ENCODE data around the gene ACOXL.
A peak's percentile ranks its signal among the peaks of the same experiment; 100 is the strongest.

Gene ACOXL

DNA sequence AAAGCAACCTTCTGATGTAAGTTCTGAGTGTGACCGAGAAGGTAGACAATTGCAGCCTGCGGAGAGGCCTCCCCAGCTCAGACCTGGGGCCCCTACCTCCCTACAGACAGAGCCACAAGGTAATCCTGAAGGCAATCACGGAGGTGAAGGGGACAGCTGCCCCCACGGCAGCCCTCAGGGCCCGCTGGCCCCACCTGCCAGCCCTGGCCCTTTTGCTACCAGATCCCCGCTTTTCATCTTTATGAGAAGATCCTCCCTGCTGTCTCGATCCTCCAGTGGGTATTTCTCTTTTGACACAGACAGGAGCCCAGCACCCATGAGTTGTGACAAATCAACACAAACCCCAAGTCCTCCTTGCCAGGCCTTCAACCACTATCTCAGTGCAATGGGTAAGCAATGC, 391.4 kb downstream of the ACOXL start:
- ATAC-seq, result no peak
- Mint-ChIP-seq H3K4me3 (peak overlapping the region; percentile 69), H3K36me3 (peaks cover 55% of the 10 kb centered on the region), H3K9me3 (no peaks in the 10 kb centered on the region), H3K4me1 (peaks cover 41% of the 10 kb centered on the region), H3K27me3 (peaks cover 5% of the 10 kb centered on the region), H3K27ac (no peak overlapping the region)

GRCh38 chr2:111126581-111126980, 394.2 kb downstream of the ACOXL start:
- H3K27ac Mint-ChIP-seq, result no peak overlapping the region
- H3K4me1 Mint-ChIP-seq, result peaks cover 49% of the 10 kb centered on the region
- H3K9me3 Mint-ChIP-seq, result no peaks in the 10 kb centered on the region
- H3K27me3 Mint-ChIP-seq, result no peaks in the 10 kb centered on the region
- peaks cover 72% of the 10 kb centered on the region for H3K36me3 Mint-ChIP-seq
- ATAC-seq, result no peak
- peak overlapping the region; percentile 8 for H3K4me3 Mint-ChIP-seq

DNA sequence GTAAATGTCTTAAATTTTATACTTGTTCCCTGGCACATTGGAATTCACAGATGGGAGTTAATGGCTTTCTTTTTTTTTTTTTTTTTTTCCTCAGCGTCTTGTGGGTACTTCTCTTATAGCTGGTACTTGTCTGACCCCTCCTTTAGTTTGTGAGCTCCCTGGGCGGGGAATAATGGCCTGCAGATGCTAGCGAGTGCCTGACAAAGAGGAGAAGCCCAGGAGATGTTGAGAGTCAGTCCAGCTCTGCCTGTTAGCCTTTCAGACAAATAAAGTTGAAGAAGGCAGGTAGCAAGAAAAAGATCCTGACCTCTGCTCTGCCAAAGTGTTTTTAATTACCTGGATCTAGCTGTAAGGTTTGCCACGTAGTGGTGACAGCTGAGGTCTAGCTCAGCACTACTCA, 395.0 kb downstream of the ACOXL start:
- no peak overlapping the region for H3K27ac Mint-ChIP-seq
- ATAC-seq, result no peak
- peaks cover 56% of the 10 kb centered on the region for H3K4me1 Mint-ChIP-seq
- peaks cover 73% of the 10 kb centered on the region for H3K36me3 Mint-ChIP-seq
- no peak overlapping the region for H3K4me3 Mint-ChIP-seq
- H3K27me3 Mint-ChIP-seq, result no peaks in the 10 kb centered on the region
- H3K9me3 Mint-ChIP-seq, result no peaks in the 10 kb centered on the region

GRCh38 chr2:111128096-111128495, 395.7 kb downstream of the ACOXL start:
- no peak overlapping the region for H3K27ac Mint-ChIP-seq
- no peak for ATAC-seq
- no peaks in the 10 kb centered on the region for H3K9me3 Mint-ChIP-seq
- H3K4me1 Mint-ChIP-seq, result peaks cover 56% of the 10 kb centered on the region
- peaks cover 69% of the 10 kb centered on the region for H3K36me3 Mint-ChIP-seq
- no peak overlapping the region for H3K4me3 Mint-ChIP-seq
- H3K27me3 Mint-ChIP-seq, result no peaks in the 10 kb centered on the region

DNA sequence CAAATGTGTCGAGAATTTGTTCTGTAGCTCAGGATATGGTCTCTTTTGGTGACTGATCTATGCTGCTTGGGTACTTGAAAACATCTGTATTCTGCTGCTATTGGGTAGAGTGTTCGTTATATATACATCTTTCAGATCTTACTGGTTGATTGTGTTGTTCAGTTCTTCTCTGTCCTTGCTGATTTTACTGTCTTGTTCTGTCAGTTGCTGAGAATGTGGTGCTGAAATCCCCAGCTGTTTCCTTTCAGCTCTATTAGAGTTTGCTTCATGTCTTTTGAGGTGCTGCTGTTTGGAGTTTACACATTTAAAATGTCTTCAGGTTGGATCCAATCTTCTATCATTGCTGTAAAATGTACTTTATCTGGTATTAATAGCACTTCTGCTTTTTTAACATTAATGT, 401.2 kb downstream of the ACOXL start:
- Mint-ChIP-seq H3K36me3 (peaks cover 84% of the 10 kb centered on the region), H3K4me3 (peak overlapping the region; percentile 12), H3K4me1 (peaks cover 72% of the 10 kb centered on the region), H3K27me3 (no peaks in the 10 kb centered on the region), H3K27ac (peak overlapping the region; percentile 13), H3K9me3 (no peaks in the 10 kb centered on the region)
- ATAC-seq, result no peak

GRCh38 chr2:111134055-111134454, 401.7 kb downstream of the ACOXL start:
- no peaks in the 10 kb centered on the region for H3K27me3 Mint-ChIP-seq
- no peak for ATAC-seq
- peaks cover 71% of the 10 kb centered on the region for H3K4me1 Mint-ChIP-seq
- no peaks in the 10 kb centered on the region for H3K9me3 Mint-ChIP-seq
- H3K27ac Mint-ChIP-seq, result peak overlapping the region; percentile 13
- no peak overlapping the region for H3K4me3 Mint-ChIP-seq
- peaks cover 84% of the 10 kb centered on the region for H3K36me3 Mint-ChIP-seq

DNA sequence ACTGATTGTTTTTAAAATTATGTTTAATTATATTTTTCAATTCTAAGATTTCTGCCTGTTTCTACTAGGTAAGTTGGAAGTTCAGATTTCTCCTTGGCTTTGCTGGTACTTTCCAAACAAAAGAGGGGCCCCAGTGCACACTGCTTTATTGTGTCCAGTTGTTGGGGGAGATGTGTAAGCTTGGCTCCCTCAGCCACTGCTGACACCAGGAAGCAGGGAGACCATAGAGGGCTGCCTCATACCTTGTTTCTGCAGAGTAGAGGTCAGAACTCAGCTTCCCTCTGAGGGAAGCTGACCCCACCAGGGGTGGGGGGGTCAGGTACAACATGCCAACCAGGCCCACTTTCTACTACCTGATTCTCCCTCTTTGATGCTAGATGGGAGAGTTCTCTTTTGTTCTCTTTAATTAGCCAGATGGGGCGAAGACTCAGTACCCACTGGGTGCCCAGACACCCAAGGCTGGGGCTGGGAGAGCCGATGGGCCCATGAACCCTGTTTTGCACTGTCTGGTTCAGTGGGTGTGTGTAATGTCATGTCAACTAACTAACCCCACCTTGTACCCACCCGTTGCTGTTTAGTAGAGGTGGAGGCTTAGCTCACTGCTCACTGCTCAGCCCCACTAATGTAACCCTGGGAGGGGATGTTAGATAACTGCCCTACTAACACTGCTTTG, 403.0 kb downstream of the ACOXL start:
- Mint-ChIP-seq H3K27ac (no peak overlapping the region), H3K27me3 (no peaks in the 10 kb centered on the region), H3K9me3 (no peaks in the 10 kb centered on the region), H3K4me3 (no peak overlapping the region), H3K36me3 (peaks cover 88% of the 10 kb centered on the region), H3K4me1 (peaks cover 63% of the 10 kb centered on the region)
- ATAC-seq, result no peak

GRCh38 chr2:111135910-111136297, 403.5 kb downstream of the ACOXL start:
- H3K36me3 Mint-ChIP-seq, result peaks cover 88% of the 10 kb centered on the region
- H3K27me3 Mint-ChIP-seq, result no peaks in the 10 kb centered on the region
- H3K27ac Mint-ChIP-seq, result no peak overlapping the region
- H3K9me3 Mint-ChIP-seq, result no peaks in the 10 kb centered on the region
- H3K4me3 Mint-ChIP-seq, result no peak overlapping the region
- ATAC-seq, result no peak
- peaks cover 57% of the 10 kb centered on the region for H3K4me1 Mint-ChIP-seq

DNA sequence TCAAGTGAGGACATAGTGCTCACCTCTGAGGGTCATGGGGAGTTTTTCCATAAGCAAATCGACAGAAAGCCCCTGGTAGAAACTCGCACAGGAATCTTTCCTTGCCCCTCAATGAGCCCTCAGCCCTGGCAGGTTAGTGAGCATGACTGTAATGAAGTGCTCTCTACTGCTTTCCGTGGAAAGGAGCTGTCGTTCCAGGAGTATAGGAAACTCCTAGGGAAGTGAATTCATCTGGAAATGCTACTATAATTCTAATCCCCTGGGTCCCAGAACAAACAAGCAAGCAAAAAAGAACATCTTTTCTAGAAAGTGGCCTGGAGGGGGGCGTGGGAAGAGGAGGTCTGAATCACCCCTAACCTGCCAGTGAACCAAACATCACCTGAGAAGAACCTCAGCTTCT, 406.5 kb downstream of the ACOXL start:
- Mint-ChIP-seq H3K4me1 (peaks cover 49% of the 10 kb centered on the region), H3K36me3 (peaks cover 83% of the 10 kb centered on the region), H3K4me3 (no peak overlapping the region)

GRCh38 chr2:111139637-111140317, 407.4 kb downstream of the ACOXL start:
- ATAC-seq, result no peak
- Mint-ChIP-seq H3K36me3 (peaks cover 81% of the 10 kb centered on the region), H3K27me3 (no peaks in the 10 kb centered on the region), H3K4me1 (peaks cover 41% of the 10 kb centered on the region), H3K9me3 (no peaks in the 10 kb centered on the region), H3K27ac (no peak overlapping the region), H3K4me3 (no peak overlapping the region)

More for the DNA sequence above, 406.5 kb downstream of the ACOXL start:
- ATAC-seq, result no peak
- Mint-ChIP-seq H3K27ac (no peak overlapping the region), H3K9me3 (no peaks in the 10 kb centered on the region), H3K27me3 (no peaks in the 10 kb centered on the region)

DNA sequence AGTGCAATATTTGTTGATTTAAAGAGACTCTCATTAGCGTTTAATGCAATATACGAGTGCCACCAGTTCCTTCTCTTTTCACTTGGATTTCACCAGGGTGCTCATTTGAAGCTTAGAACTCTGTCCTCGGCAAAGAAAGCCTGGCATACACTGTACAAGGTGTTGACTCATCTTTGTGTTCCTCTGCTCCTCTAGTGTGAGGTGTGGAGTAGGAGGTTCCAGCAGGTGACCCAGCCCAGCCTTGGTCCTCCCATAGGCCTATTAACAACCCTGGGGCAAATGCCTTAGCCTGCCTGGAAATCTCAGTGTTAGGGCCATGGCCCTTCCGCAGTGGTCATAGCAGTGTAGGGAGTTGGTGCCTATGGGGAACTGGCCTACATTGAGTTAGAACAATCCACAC, 408.4 kb downstream of the ACOXL start:
- H3K4me3 Mint-ChIP-seq, result no peak overlapping the region
- H3K9me3 Mint-ChIP-seq, result no peaks in the 10 kb centered on the region
- H3K27ac Mint-ChIP-seq, result no peak overlapping the region
- peaks cover 36% of the 10 kb centered on the region for H3K4me1 Mint-ChIP-seq
- ATAC-seq, result no peak
- peaks cover 76% of the 10 kb centered on the region for H3K36me3 Mint-ChIP-seq
- H3K27me3 Mint-ChIP-seq, result no peaks in the 10 kb centered on the region

DNA sequence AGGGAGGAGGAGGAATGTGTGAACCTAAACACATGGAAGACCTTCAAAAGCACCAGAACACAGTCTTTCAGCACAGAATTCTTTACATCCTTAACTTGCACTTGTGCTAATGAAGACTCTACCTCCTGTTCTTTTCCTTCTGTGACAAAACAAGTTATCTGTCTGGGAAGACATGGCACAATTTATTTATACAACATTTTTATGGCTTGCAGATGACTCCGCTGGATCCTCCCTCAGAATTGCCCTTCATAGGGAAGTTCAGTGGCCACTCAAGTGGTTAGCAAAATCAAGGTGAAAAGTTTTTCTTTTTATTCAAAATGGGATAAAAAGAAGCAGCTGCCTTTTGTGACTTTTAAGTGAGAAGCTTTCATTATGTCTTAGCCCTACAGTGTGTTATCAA, 409.7 kb downstream of the ACOXL start:
- H3K27ac Mint-ChIP-seq, result no peak overlapping the region
- peaks cover 70% of the 10 kb centered on the region for H3K36me3 Mint-ChIP-seq
- peaks cover 27% of the 10 kb centered on the region for H3K4me1 Mint-ChIP-seq
- no peaks in the 10 kb centered on the region for H3K27me3 Mint-ChIP-seq
- ATAC-seq, result no peak
- H3K9me3 Mint-ChIP-seq, result no peaks in the 10 kb centered on the region
- H3K4me3 Mint-ChIP-seq, result no peak overlapping the region

GRCh38 chr2:111143107-111143842, 410.9 kb downstream of the ACOXL start:
- Mint-ChIP-seq H3K4me1 (peaks cover 22% of the 10 kb centered on the region), H3K36me3 (peaks cover 63% of the 10 kb centered on the region), H3K27ac (no peak overlapping the region), H3K27me3 (no peaks in the 10 kb centered on the region), H3K9me3 (no peaks in the 10 kb centered on the region), H3K4me3 (no peak overlapping the region)
- ATAC-seq, result no peak

DNA sequence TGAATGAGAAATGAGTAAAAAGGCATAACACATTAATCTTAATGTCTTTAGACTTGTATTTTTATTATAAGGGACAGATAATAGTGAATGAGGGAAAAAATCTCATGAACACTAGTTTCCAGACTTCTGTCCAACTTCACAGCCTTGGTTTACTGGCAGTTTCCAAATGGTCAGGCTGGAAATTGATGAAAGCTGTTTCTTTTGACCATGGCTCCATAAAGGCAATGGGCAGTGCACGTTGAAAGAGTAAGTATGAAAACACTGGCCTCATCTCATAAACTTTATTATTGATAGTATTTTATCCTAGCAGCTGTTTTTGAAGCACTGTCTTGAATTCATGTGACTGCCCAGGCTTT, 411.4 kb downstream of the ACOXL start:
- Mint-ChIP-seq H3K36me3 (peaks cover 63% of the 10 kb centered on the region), H3K4me3 (no peak overlapping the region), H3K27me3 (no peaks in the 10 kb centered on the region), H3K27ac (no peak overlapping the region), H3K4me1 (peaks cover 21% of the 10 kb centered on the region), H3K9me3 (no peaks in the 10 kb centered on the region)
- no peak for ATAC-seq

GRCh38 chr2:111145103-111145760, 412.9 kb downstream of the ACOXL start:
- Mint-ChIP-seq H3K27me3 (no peaks in the 10 kb centered on the region), H3K9me3 (no peaks in the 10 kb centered on the region), H3K4me1 (peaks cover 32% of the 10 kb centered on the region), H3K36me3 (peaks cover 62% of the 10 kb centered on the region), H3K27ac (no peak overlapping the region), H3K4me3 (no peak overlapping the region)
- no peak for ATAC-seq
